ENCODE data around the gene ETV1.

DNA sequence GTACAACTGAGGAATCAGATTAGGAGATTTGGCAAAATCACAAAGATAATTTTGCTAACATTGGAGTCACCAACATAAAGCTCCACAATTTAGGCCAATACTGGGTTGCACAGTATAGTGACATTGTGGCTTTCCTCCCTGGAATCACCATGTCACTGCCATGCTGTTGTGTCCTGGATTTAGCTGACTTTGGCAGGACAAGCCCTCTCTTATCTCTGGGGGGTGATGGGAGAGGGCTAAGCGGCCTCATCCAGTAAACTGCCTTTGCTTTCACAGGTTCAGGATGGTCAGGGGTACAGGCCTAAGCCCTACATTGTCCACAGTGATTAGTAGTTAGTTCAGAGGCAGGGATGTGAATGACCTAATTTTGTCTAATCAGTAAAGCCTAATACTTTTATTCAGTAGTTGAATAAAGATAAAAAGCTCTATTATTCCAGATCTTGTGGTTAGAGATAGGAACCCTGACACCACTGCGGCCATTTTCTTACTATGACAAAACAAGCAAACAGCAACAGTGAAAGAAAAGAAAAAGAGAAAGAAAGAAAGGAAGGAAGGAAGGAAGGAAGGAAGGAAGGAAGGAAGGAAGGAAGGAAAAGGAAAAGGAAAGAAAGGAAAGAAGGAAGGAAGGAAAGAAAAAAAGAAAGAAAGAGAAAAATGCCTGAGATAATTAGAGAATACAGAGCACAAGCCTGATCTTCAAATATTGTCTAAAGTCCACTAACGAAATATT is 140.1 kb downstream of the ETV1 start:
- TF ChIP-seq, protein P1, sequence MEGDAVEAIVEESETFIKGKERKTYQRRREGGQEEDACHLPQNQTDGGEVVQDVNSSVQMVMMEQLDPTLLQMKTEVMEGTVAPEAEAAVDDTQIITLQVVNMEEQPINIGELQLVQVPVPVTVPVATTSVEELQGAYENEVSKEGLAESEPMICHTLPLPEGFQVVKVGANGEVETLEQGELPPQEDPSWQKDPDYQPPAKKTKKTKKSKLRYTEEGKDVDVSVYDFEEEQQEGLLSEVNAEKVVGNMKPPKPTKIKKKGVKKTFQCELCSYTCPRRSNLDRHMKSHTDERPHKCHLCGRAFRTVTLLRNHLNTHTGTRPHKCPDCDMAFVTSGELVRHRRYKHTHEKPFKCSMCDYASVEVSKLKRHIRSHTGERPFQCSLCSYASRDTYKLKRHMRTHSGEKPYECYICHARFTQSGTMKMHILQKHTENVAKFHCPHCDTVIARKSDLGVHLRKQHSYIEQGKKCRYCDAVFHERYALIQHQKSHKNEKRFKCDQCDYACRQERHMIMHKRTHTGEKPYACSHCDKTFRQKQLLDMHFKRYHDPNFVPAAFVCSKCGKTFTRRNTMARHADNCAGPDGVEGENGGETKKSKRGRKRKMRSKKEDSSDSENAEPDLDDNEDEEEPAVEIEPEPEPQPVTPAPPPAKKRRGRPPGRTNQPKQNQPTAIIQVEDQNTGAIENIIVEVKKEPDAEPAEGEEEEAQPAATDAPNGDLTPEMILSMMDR (IDR thresholded peaks at IDR 0.05): no peak
- no peak for TF ChIP-seq EP300 (IDR thresholded peaks at IDR 0.05; ENCODE audit: low read depth)
